ENCODE results near the gene EIF1B.
"Not testable (repeated sequence)": the region's sequence is repeated elsewhere in the genome, so short reads cannot be mapped to it uniquely, and the experiment has no call there.

The EIF1B gene

GRCh38 chr3:40309418-40309924, at the start of gene EIF1B:
Gene EIF1B (plus strand): TSS chr3:40309707. CDS start chr3:40309942, 235 bp downstream.
- DNase-seq (ENCODE audit: low read depth), result peak; percentile 97

- no peak for DNase-seq (ENCODE audit: low read depth)
These were observed 47.2 kb upstream of the EIF1B start for GRCh38 chr3:40262331-40262730.

- no peak for DNase-seq (ENCODE audit: low read depth)
These were observed 45.1 kb upstream of the EIF1B start for GRCh38 chr3:40264451-40264850.

- no peak for DNase-seq (ENCODE audit: low read depth)
These were observed 44.3 kb upstream of the EIF1B start for GRCh38 chr3:40265181-40265580.

- no peak for DNase-seq (ENCODE audit: low read depth)
These were observed 41.4 kb upstream of the EIF1B start for GRCh38 chr3:40267937-40268724.

GRCh38 chr3:40268802-40269524, 40.5 kb upstream of the EIF1B start:
- no peak for DNase-seq (ENCODE audit: low read depth)

GRCh38 chr3:40278791-40279190, 30.7 kb upstream of the EIF1B start:
- no peak for DNase-seq (ENCODE audit: low read depth)

GRCh38 chr3:40281995-40282394, 27.5 kb upstream of the EIF1B start:
- no peak for DNase-seq (ENCODE audit: low read depth)

- DNase-seq (ENCODE audit: low read depth), result not testable (repeated sequence)
These were observed 26.4 kb upstream of the EIF1B start for GRCh38 chr3:40283057-40283456.

- DNase-seq (ENCODE audit: low read depth), result no peak
These were observed 22.3 kb upstream of the EIF1B start for GRCh38 chr3:40287248-40287647.

- peak; percentile 5 for DNase-seq (ENCODE audit: low read depth)
These were observed 19.1 kb upstream of the EIF1B start for GRCh38 chr3:40290396-40290795.

- no peak for DNase-seq (ENCODE audit: low read depth)
These were observed 18.0 kb upstream of the EIF1B start for GRCh38 chr3:40291471-40291870.

- DNase-seq (ENCODE audit: low read depth), result no peak
These were observed 16.7 kb upstream of the EIF1B start for GRCh38 chr3:40292637-40293349.

- DNase-seq (ENCODE audit: low read depth), result no peak
These were observed 15.1 kb upstream of the EIF1B start for GRCh38 chr3:40294434-40294833.

- DNase-seq (ENCODE audit: low read depth), result no peak
These were observed 11.4 kb upstream of the EIF1B start for GRCh38 chr3:40298075-40298474.

GRCh38 chr3:40299130-40299720, 10.3 kb upstream of the EIF1B start:
- no peak for DNase-seq (ENCODE audit: low read depth)

GRCh38 chr3:40299721-40300335, 9.7 kb upstream of the EIF1B start:
- DNase-seq (ENCODE audit: low read depth), result no peak

GRCh38 chr3:40302784-40303183, 6.7 kb upstream of the EIF1B start:
- DNase-seq (ENCODE audit: low read depth), result no peak

- no peak for DNase-seq (ENCODE audit: low read depth)
These were observed 5.2 kb upstream of the EIF1B start for GRCh38 chr3:40304352-40304751.

- DNase-seq (ENCODE audit: low read depth), result no peak
These were observed 3.2 kb upstream of the EIF1B start for GRCh38 chr3:40306336-40306735.

- no peak for DNase-seq (ENCODE audit: low read depth)
These were observed 2.3 kb upstream of the EIF1B start for GRCh38 chr3:40307176-40307575.

Data from activated T-helper 9 cell treated with anti-CD3 and anti-CD28 coated beads, Interleukin-2, amount 50 U/mL, for 16 hours (primary cell).